Mesendoderm (in vitro differentiated cells): Measurements from ENCODE around the gene METTL23.

Experiments used
- DNase-seq: peaks from one replicate; pipeline ENCODE4 v3.0.0; 2013
- H2AK5ac ChIP-seq: 2 replicates; pipeline ENCODE4 v1.6.1; 2013; ENCODE audit warnings: low read length, inconsistent platforms
- H2BK120ac ChIP-seq: 2 replicates; pipeline ENCODE4 v1.6.1; 2013; ENCODE audit warnings: low read depth, mild to moderate bottlenecking, low read length, moderate library complexity, mixed read lengths
- H2BK15ac ChIP-seq: replicated peaks from 2 replicates; pipeline ENCODE4 v1.6.1; 2013; ENCODE audit warnings: low read depth, mild to moderate bottlenecking, moderate library complexity
- H2BK5ac ChIP-seq: 2 replicates; pipeline ENCODE4 v1.6.1; 2013; ENCODE audit warnings: low read length, inconsistent platforms
- H3K18ac ChIP-seq: 2 replicates; pipeline ENCODE4 v1.6.1; 2013; ENCODE audit warnings: mild to moderate bottlenecking, low read length, mixed read lengths
- H3K23ac ChIP-seq: one replicate; pipeline ENCODE4 v1.6.1; 2013; ENCODE audit warnings: low read length
- H3K27ac ChIP-seq: 2 replicates; pipeline ENCODE4 v1.5.1; 2013; ENCODE audit warnings: low read depth, mild to moderate bottlenecking, inconsistent platforms, low read length, moderate library complexity
- H3K27me3 ChIP-seq: 2 replicates; pipeline ENCODE4 v1.6.1; 2013; ENCODE audit warnings: low read length, control low read depth, mild to moderate bottlenecking, inconsistent platforms; ENCODE audit not compliant: insufficient read depth, poor library complexity
- H3K36me3 ChIP-seq: 2 replicates; pipeline ENCODE4 v1.6.1; 2013; ENCODE audit warnings: low read length, inconsistent platforms; ENCODE audit not compliant: control insufficient read depth, insufficient read depth
- H3K4ac ChIP-seq: one replicate; pipeline ENCODE4 v1.6.1; 2013; ENCODE audit warnings: low read depth, mild to moderate bottlenecking, low read length, moderate library complexity
- H3K4me1 ChIP-seq: 2 replicates; pipeline ENCODE4 v1.6.1; 2013; ENCODE audit warnings: low read depth, low read length, inconsistent platforms; ENCODE audit not compliant: control insufficient read depth
- H3K4me2 ChIP-seq: 2 replicates; pipeline ENCODE4 v1.6.1; 2013; ENCODE audit warnings: low read length
- H3K4me3 ChIP-seq: 2 replicates; pipeline ENCODE4 v1.5.1; 2013; ENCODE audit warnings: mild to moderate bottlenecking, low read length
- H3K56ac ChIP-seq: one replicate; pipeline ENCODE4 v1.6.1; 2013; ENCODE audit warnings: low read length
- H3K79me1 ChIP-seq: 2 replicates; pipeline ENCODE4 v1.6.1; 2013; ENCODE audit warnings: low read length, inconsistent platforms
- H3K79me2 ChIP-seq: 2 replicates; pipeline ENCODE4 v1.6.1; 2013; ENCODE audit warnings: mild to moderate bottlenecking, low read length; ENCODE audit not compliant: control insufficient read depth, insufficient read depth
- H3K9ac ChIP-seq: 2 replicates; pipeline ENCODE4 v1.6.1; 2013; ENCODE audit warnings: low read length, inconsistent platforms
- H4K5ac ChIP-seq: one replicate; pipeline ENCODE4 v1.6.1; 2013; ENCODE audit warnings: low read length
- H4K8ac ChIP-seq: one replicate; pipeline ENCODE4 v1.6.1; 2013; ENCODE audit warnings: low read depth, mild to moderate bottlenecking, control low read depth, low read length, moderate library complexity
- WGBS: extraction: QIAGEN DNeasy Blood & Tissue Kit; methylation state at CpG from one replicate; pipeline ENCODE4 v1.1.7; 2013; ENCODE audit warnings: low lambda C conversion rate, missing lambda C conversion rate; ENCODE audit not compliant: insufficient coverage; ENCODE audit errors: extremely low coverage; 5-methylcytosine and 5-hydroxymethylcytosine counted together

Gene METTL23

GRCh38 chr17:76690596-76691280 lies 35.9 kb upstream of the METTL23 start:
- no peaks in the 10 kb centered on the region for H3K79me2 ChIP-seq
- H3K9ac ChIP-seq, result no peak overlapping the region
- no peak for DNase-seq
- no peak overlapping the region for H3K23ac ChIP-seq
- no peak overlapping the region for H3K4me3 ChIP-seq
- no peak overlapping the region for H2AK5ac ChIP-seq
- no peak overlapping the region for H3K27ac ChIP-seq
- WGBS, result no CpG with 5 or more reads among the region's 13 CpGs
- H3K79me1 ChIP-seq, result no peaks in the 10 kb centered on the region
- H3K4me1 ChIP-seq, result no peaks in the 10 kb centered on the region
- H2BK15ac ChIP-seq, result no peak overlapping the region
- H3K36me3 ChIP-seq, result no peaks in the 10 kb centered on the region
- no peak overlapping the region for H2BK5ac ChIP-seq
- no peak overlapping the region for H3K56ac ChIP-seq
- H4K5ac ChIP-seq, result no peak overlapping the region
- no peak overlapping the region for H3K4ac ChIP-seq
- no peak overlapping the region for H4K8ac ChIP-seq
- H2BK120ac ChIP-seq, result no peak overlapping the region
- H3K18ac ChIP-seq, result no peak overlapping the region
- no peak overlapping the region for H3K4me2 ChIP-seq
- H3K27me3 ChIP-seq, result no peaks in the 10 kb centered on the region

DNA sequence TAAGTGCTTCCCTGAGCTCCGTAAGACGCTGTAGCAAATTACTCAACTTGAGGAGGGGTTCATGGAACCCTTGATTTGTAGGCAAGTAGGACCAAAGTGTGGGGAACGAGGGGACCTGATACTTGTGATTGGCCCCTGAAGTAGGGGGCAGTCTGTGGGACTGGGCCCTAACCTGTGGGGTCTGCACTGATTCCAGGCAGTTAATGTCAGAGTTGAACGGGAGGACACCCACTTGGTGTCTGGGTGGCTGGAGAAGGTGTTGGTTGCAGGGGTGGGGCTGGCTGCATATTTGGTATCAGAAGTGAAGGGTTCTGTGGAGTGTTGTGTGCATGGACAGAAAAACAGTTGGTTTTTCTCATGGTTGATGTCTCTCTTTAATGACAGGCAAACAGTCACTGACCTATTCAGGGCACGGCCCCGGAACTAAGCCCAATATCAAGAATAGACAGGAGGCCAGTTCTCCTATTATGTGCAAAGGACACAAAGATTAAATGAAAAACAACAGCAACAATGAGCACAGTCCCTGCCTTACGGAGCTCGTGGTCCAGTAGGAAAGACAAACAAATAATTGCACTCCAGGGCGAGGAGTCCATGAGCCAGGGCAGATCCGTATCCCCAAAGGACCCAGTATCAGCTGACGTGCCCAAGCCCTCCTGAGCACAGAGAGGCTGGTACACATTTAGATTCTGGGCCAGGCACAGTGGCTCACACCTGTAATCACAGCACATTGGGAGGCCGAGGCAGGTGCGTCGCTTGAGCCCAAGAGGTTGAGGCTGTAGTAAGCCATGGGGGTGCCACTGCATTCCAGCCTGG lies 35.1 kb upstream of the METTL23 start:
- H3K27me3 ChIP-seq, result no peaks in the 10 kb centered on the region
- no peak overlapping the region for H3K4ac ChIP-seq
- H3K9ac ChIP-seq, result no peak overlapping the region
- no peak overlapping the region for H2BK15ac ChIP-seq
- H3K56ac ChIP-seq, result no peak overlapping the region
- no peak overlapping the region for H2BK5ac ChIP-seq
- H3K79me1 ChIP-seq, result no peaks in the 10 kb centered on the region
- no peak for DNase-seq
- no peak overlapping the region for H3K27ac ChIP-seq
- no peak overlapping the region for H3K23ac ChIP-seq
- H3K4me2 ChIP-seq, result no peak overlapping the region
- H3K36me3 ChIP-seq, result no peaks in the 10 kb centered on the region
- no peak overlapping the region for H3K4me3 ChIP-seq
- WGBS, result no CpG with 5 or more reads among the region's 14 CpGs
- H3K4me1 ChIP-seq, result no peaks in the 10 kb centered on the region
- H3K18ac ChIP-seq, result no peak overlapping the region
- H2BK120ac ChIP-seq, result no peak overlapping the region
- no peak overlapping the region for H2AK5ac ChIP-seq
- H4K8ac ChIP-seq, result no peak overlapping the region
- no peak overlapping the region for H4K5ac ChIP-seq
- no peaks in the 10 kb centered on the region for H3K79me2 ChIP-seq

DNA sequence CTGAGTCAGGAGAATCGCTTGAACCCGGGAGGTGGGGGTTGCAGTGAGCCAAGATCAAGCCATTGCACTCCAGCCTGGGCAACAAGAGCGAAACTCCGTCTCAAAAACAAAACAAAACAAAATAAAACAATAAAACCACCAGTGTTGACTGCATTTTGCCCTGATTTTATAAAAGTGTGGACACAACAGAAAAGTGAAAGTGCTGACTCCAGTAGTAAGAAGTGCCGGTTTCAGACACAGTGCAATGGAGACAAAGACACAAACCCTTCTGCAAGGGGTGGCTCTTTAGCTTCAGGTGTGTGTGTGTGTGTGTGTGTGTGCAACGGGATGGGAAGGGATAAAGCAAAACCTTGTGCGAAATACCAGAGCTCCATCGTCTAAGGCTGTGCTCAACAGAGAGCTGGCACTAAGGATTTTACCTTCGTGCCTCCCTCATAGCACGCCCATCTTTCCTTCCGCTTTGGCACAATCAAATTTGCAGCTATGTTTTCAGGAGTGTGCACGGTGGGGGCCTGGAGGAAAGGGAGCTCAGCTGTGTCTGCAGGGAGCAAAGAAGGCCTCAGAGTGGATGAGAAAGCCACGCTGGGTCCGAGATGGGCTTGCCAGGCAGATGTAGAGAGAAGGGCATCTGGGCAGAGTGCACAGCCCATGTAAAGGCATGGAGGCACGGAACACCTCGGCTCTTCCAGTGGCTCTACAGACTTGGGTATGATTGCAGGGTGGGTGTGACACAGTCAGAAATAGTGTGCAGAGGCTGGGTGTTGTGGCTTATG lies 31.4 kb upstream of the METTL23 start:
- Histone ChIP-seq H3K27ac (no peak overlapping the region), H4K8ac (no peak overlapping the region), H4K5ac (no peak overlapping the region), H3K56ac (no peak overlapping the region), H3K9ac (no peak overlapping the region), H3K4me3 (no peak overlapping the region), H2BK15ac (no peak overlapping the region), H3K79me2 (no peaks in the 10 kb centered on the region), H3K4me1 (peaks cover 7% of the 10 kb centered on the region), H2AK5ac (no peak overlapping the region), H3K79me1 (no peaks in the 10 kb centered on the region), H2BK120ac (no peak overlapping the region), H3K4ac (no peak overlapping the region), H3K4me2 (no peak overlapping the region), H3K27me3 (no peaks in the 10 kb centered on the region), H3K18ac (no peak overlapping the region), H2BK5ac (no peak overlapping the region), H3K23ac (no peak overlapping the region), H3K36me3 (no peaks in the 10 kb centered on the region)
- DNase-seq, result no peak
- WGBS, result no CpG with 5 or more reads among the region's 16 CpGs

- H3K18ac ChIP-seq, result no peak overlapping the region
- no peak overlapping the region for H3K9ac ChIP-seq
- H3K23ac ChIP-seq, result no peak overlapping the region
- H2BK5ac ChIP-seq, result no peak overlapping the region
- no peak overlapping the region for H2BK15ac ChIP-seq
- no peak overlapping the region for H2AK5ac ChIP-seq
- no peak for DNase-seq
- no peaks in the 10 kb centered on the region for H3K79me1 ChIP-seq
- peaks cover 7% of the 10 kb centered on the region for H3K4me1 ChIP-seq
- WGBS, result no CpG with 5 or more reads among the region's 25 CpGs
- no peak overlapping the region for H2BK120ac ChIP-seq
- no peak overlapping the region for H3K27ac ChIP-seq
- H3K36me3 ChIP-seq, result no peaks in the 10 kb centered on the region
- no peak overlapping the region for H4K8ac ChIP-seq
- no peak overlapping the region for H4K5ac ChIP-seq
- H3K4me2 ChIP-seq, result no peak overlapping the region
- no peaks in the 10 kb centered on the region for H3K79me2 ChIP-seq
- no peak overlapping the region for H3K4me3 ChIP-seq
- H3K27me3 ChIP-seq, result no peaks in the 10 kb centered on the region
- no peak overlapping the region for H3K4ac ChIP-seq
- H3K56ac ChIP-seq, result peak overlapping the region; percentile 73
These were observed 29.6 kb upstream of the METTL23 start for GRCh38 chr17:76696763-76697701.

- H4K5ac ChIP-seq, result no peak overlapping the region
- no peak overlapping the region for H2BK15ac ChIP-seq
- no peak overlapping the region for H2BK5ac ChIP-seq
- no peaks in the 10 kb centered on the region for H3K79me1 ChIP-seq
- H3K56ac ChIP-seq, result peak overlapping the region; percentile 73
- H3K36me3 ChIP-seq, result no peaks in the 10 kb centered on the region
- no CpG with 5 or more reads among the region's 17 CpGs for WGBS
- H3K27me3 ChIP-seq, result no peaks in the 10 kb centered on the region
- no peak overlapping the region for H2AK5ac ChIP-seq
- H3K18ac ChIP-seq, result no peak overlapping the region
- H3K4me1 ChIP-seq, result peaks cover 7% of the 10 kb centered on the region
- H3K4me3 ChIP-seq, result no peak overlapping the region
- no peak overlapping the region for H2BK120ac ChIP-seq
- H3K27ac ChIP-seq, result no peak overlapping the region
- H4K8ac ChIP-seq, result no peak overlapping the region
- no peaks in the 10 kb centered on the region for H3K79me2 ChIP-seq
- no peak overlapping the region for H3K4me2 ChIP-seq
- no peak overlapping the region for H3K23ac ChIP-seq
- peak; percentile 79 for DNase-seq
- no peak overlapping the region for H3K9ac ChIP-seq
- no peak overlapping the region for H3K4ac ChIP-seq
These were observed 28.8 kb upstream of the METTL23 start for GRCh38 chr17:76697702-76698465.
